Measurements from ENCODE around the gene PPM1A.

The PPM1A gene

GRCh38 chr14:60248697-60249318, at the start of gene PPM1A (continued):
- TF ChIP-seq, protein P1, sequence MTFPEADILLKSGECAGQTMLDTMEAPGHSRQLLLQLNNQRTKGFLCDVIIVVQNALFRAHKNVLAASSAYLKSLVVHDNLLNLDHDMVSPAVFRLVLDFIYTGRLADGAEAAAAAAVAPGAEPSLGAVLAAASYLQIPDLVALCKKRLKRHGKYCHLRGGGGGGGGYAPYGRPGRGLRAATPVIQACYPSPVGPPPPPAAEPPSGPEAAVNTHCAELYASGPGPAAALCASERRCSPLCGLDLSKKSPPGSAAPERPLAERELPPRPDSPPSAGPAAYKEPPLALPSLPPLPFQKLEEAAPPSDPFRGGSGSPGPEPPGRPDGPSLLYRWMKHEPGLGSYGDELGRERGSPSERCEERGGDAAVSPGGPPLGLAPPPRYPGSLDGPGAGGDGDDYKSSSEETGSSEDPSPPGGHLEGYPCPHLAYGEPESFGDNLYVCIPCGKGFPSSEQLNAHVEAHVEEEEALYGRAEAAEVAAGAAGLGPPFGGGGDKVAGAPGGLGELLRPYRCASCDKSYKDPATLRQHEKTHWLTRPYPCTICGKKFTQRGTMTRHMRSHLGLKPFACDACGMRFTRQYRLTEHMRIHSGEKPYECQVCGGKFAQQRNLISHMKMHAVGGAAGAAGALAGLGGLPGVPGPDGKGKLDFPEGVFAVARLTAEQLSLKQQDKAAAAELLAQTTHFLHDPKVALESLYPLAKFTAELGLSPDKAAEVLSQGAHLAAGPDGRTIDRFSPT (tag by site-specific recombination; IDR thresholded peaks at IDR 0.05): peak; percentile 91
- no peak for TF ChIP-seq ZNF488 (tag by site-specific recombination; IDR thresholded peaks at IDR 0.05)
- TF ChIP-seq ZNF510 (tag by site-specific recombination; IDR thresholded peaks at IDR 0.05; ENCODE audit: insufficient replicate concordance): no peak
- TF ChIP-seq ZBTB8A (tag by site-specific recombination; IDR thresholded peaks at IDR 0.05): no peak
- TF ChIP-seq ZBTB7A (tag by site-specific recombination; IDR thresholded peaks at IDR 0.05; ENCODE audit: low read depth): no peak
- TF ChIP-seq MZF1 (tag by site-specific recombination; IDR thresholded peaks at IDR 0.05; ENCODE audit: borderline replicate concordance): no peak; the same call in 1 of the 2 replicates
- TF ChIP-seq ZBTB26 (tag by site-specific recombination; optimal IDR thresholded peaks at IDR 0.05): peak; percentile 55
- no peak for TF ChIP-seq RBAK (tag by site-specific recombination; IDR thresholded peaks at IDR 0.05)
- no peak for TF ChIP-seq ZNF350 (tag by site-specific recombination; IDR thresholded peaks at IDR 0.05)
- TF ChIP-seq, protein P2, sequence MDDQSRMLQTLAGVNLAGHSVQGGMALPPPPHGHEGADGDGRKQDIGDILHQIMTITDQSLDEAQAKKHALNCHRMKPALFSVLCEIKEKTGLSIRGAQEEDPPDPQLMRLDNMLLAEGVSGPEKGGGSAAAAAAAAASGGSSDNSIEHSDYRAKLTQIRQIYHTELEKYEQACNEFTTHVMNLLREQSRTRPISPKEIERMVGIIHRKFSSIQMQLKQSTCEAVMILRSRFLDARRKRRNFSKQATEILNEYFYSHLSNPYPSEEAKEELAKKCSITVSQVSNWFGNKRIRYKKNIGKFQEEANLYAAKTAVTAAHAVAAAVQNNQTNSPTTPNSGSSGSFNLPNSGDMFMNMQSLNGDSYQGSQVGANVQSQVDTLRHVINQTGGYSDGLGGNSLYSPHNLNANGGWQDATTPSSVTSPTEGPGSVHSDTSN (CRISPR knock-in tag; IDR thresholded peaks at IDR 0.05): no peak; the same call in 1 of the 2 replicates
- TF ChIP-seq ZNF366 (tag by site-specific recombination; conservative IDR thresholded peaks at IDR 0.05): no peak
- no peak for TF ChIP-seq YY2 (tag by site-specific recombination; IDR thresholded peaks at IDR 0.05)
- no peak for TF ChIP-seq ZNF555 (tag by site-specific recombination; conservative IDR thresholded peaks at IDR 0.05)
- TF ChIP-seq ZNF701 (tag by site-specific recombination; IDR thresholded peaks at IDR 0.05): no peak
- TF ChIP-seq ZNF121 (tag by site-specific recombination; IDR thresholded peaks at IDR 0.05): no peak
- TF ChIP-seq ZNF169 (tag by site-specific recombination; IDR thresholded peaks at IDR 0.05): no peak
- TF ChIP-seq ZNF704 (tag by site-specific recombination; IDR thresholded peaks at IDR 0.05): no peak
- TF ChIP-seq ZNF112 (tag by site-specific recombination; IDR thresholded peaks at IDR 0.05): no peak
- TF ChIP-seq IKZF3 (tag by site-specific recombination; IDR thresholded peaks at IDR 0.05): no peak
- TF ChIP-seq ZNF18 (tag by site-specific recombination; IDR thresholded peaks at IDR 0.05): no peak
- no peak for TF ChIP-seq HOXC10 (CRISPR knock-in tag; IDR thresholded peaks at IDR 0.05)
- no peak for TF ChIP-seq ZNF837 (tag by site-specific recombination; IDR thresholded peaks at IDR 0.05)
- TF ChIP-seq GLI4 (tag by site-specific recombination; IDR thresholded peaks at IDR 0.05): 0 out of 2 replicates have a peak, but pooled peaks have one; percentile 31
- TF ChIP-seq ZNF626 (tag by site-specific recombination; IDR thresholded peaks at IDR 0.05): no peak
- TF ChIP-seq, protein P3, sequence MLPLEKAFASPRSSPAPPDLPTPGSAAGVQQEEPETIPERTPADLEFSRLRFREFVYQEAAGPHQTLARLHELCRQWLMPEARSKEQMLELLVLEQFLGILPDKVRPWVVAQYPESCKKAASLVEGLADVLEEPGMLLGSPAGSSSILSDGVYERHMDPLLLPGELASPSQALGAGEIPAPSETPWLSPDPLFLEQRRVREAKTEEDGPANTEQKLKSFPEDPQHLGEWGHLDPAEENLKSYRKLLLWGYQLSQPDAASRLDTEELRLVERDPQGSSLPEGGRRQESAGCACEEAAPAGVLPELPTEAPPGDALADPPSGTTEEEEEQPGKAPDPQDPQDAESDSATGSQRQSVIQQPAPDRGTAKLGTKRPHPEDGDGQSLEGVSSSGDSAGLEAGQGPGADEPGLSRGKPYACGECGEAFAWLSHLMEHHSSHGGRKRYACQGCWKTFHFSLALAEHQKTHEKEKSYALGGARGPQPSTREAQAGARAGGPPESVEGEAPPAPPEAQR (tag by site-specific recombination; IDR thresholded peaks at IDR 0.05): no peak
- TF ChIP-seq ZNF138 (tag by site-specific recombination; IDR thresholded peaks at IDR 0.05; ENCODE audit: borderline replicate concordance): no peak
- no peak for TF ChIP-seq SALL2 (tag by site-specific recombination; IDR thresholded peaks at IDR 0.05; ENCODE audit: borderline replicate concordance)
- TF ChIP-seq ZFP37 (tag by site-specific recombination; IDR thresholded peaks at IDR 0.05): peak; percentile 78
- TF ChIP-seq ZNF214 (tag by site-specific recombination; IDR thresholded peaks at IDR 0.05; ENCODE audit: borderline replicate concordance): no peak
- no peak for TF ChIP-seq ZNF830 (tag by site-specific recombination; IDR thresholded peaks at IDR 0.05; ENCODE audit: low read depth)
- TF ChIP-seq ZNF624 (tag by site-specific recombination; IDR thresholded peaks at IDR 0.05): no peak
- TF ChIP-seq HOXA7 (CRISPR knock-in tag; IDR thresholded peaks at IDR 0.05; ENCODE audit: borderline replicate concordance): no peak

Measured in HEK293 (cell line).